Activated CD8-positive, alpha-beta memory T cell treated with anti-CD3 and anti-CD28 coated beads, Interleukin-2, amount 50 U/mL, for 24 hours (primary cell): ENCODE measurements around the gene ACBD6.

Experiments
- DNase-seq: peaks from one replicate; pipeline ENCODE4 v3.0.0-alpha.2; 2020; ENCODE audit errors: extremely low read depth

ACBD6 gene

GRCh38 chr1:180524915-180525714 lies 22.7 kb upstream of the ACBD6 start:
- DNase-seq = no peak

- no peak for DNase-seq
Observed at GRCh38 chr1:180524160-180524914, 22.0 kb upstream of the ACBD6 start.

GRCh38 chr1:180522213-180522515 lies 19.8 kb upstream of the ACBD6 start:
- no peak for DNase-seq

- DNase-seq = no peak
Observed at GRCh38 chr1:180521474-180522212, 19.3 kb upstream of the ACBD6 start.

- DNase-seq = no peak
Observed at GRCh38 chr1:180519846-180520245, 17.5 kb upstream of the ACBD6 start.

- DNase-seq = peak; percentile 19
Observed at GRCh38 chr1:180515857-180516388, 13.5 kb upstream of the ACBD6 start.

GRCh38 chr1:180515364-180515763 lies 13.0 kb upstream of the ACBD6 start:
- DNase-seq = no peak

- DNase-seq = no peak
Observed at GRCh38 chr1:180513531-180513930, 11.2 kb upstream of the ACBD6 start.

GRCh38 chr1:180510882-180511281 lies 8.5 kb upstream of the ACBD6 start:
- DNase-seq = no peak

- no peak for DNase-seq
Observed at GRCh38 chr1:180508725-180509097, 6.3 kb upstream of the ACBD6 start.

- no peak for DNase-seq
Observed at GRCh38 chr1:180507795-180508724, 5.7 kb upstream of the ACBD6 start.

GRCh38 chr1:180505732-180506335 lies 3.5 kb upstream of the ACBD6 start:
- no peak for DNase-seq

- DNase-seq = no peak
Observed at GRCh38 chr1:180504186-180504585, 1.8 kb upstream of the ACBD6 start.

- no peak for DNase-seq
Observed at GRCh38 chr1:180503280-180503862, 994 bp upstream of the ACBD6 start.

- DNase-seq = no peak
Observed at GRCh38 chr1:180501865-180502360, 464 bp downstream of the ACBD6 start.

- DNase-seq = no peak
Observed at GRCh38 chr1:180500689-180501088, 1.7 kb downstream of the ACBD6 start.

GRCh38 chr1:180498594-180498993 lies 3.8 kb downstream of the ACBD6 start:
- no peak for DNase-seq

- DNase-seq = no peak
Observed at GRCh38 chr1:180497826-180498225, 4.6 kb downstream of the ACBD6 start.

- DNase-seq = no peak
Observed at GRCh38 chr1:180494370-180494769, 8.0 kb downstream of the ACBD6 start.

- DNase-seq = no peak
Observed at GRCh38 chr1:180489976-180490375, 12.4 kb downstream of the ACBD6 start.
